ENCODE data around the gene DUSP3.

DNA sequence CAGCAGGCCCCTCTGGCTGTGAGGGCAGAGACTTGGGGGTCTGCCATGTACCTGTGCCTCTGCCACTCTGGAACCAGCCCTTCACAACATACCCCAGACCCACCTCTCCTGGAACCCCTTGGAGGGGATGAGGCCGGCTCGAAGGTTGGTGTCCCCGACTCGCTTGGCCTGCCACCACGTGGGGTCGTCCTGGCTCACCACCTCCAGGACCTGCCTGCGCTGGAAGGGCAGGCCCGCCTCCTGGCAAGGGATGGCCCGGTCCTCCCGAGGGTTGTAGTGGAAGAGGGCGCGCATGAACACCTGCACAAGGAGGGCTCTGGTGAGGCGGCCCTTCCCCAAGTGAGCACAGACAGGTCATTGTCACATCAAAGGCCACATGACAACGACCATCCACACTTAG lies 42.0 kb upstream of the DUSP3 start:
- TF ChIP-seq YY1 (IDR thresholded peaks at IDR 0.05; ENCODE audit: insufficient read depth, insufficient read length), result no peak
- no peak for TF ChIP-seq ZNF274 (IDR thresholded peaks at IDR 0.05; ENCODE audit: low read depth, low read length)
